ENCODE results near the gene CETN3. TPM values are rescaled to one million over a fixed set of nuclear protein-coding genes. Genes with fewer than 3 reads are reported as not detected.

CETN3 gene
- total RNA-seq, 1 donor from 2014 or later: 27.8 TPM

DNA sequence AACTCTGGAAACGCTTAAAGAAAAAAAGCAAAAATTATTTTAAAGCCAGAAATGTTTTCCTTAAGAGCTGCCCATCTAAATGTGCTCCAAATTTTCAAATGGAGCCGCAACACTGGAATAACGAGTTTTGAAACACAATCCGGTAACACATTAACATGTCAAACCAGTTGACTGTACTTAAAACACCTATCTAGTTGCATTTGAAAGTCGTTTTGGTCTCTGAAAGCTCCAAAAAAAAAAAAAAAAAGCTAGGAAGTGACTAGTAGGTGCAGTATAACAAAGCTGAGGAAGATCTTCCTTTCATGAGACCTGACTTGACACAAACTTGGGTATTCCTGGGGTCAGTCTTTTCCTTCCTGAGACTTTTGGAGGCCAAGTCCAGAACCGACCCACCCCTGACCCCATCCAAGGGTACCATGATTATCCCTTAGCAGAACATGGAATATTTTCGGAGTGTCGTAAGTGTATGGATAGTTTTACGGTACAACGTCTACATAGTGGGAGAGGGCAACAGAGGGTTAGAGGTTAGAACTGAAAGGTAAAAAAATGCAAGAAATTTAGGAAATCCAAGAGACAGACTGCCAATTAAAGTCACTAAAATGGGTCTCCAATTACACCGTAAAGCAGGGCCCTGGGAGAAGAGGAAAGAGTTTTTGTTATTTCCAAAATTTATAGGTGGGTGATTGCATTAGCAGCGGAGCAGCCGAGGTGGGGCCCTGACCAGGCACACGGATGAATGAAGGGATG, 812 bp downstream of the CETN3 start:
- H3K27me3 ChIP-seq (ENCODE audit: low read depth): no peaks in the 10 kb centered on the region
- intact Hi-C loops (cut with micrococcal nuclease): no loop called here
- H3K36me3 ChIP-seq: peaks cover 21% of the 10 kb centered on the region
- no peak for TF ChIP-seq CTCF (IDR thresholded peaks at IDR 0.05; ENCODE audit: borderline replicate concordance)
- H3K27ac ChIP-seq (replicated peaks): peak overlapping the region; percentile 99
- H3K4me1 ChIP-seq: peaks cover 49% of the 10 kb centered on the region
- no peak for DNase-seq
- H3K9me3 ChIP-seq (replicated peaks): no peaks in the 10 kb centered on the region
- H3K4me3 ChIP-seq: peak overlapping the region; percentile 87

DNA sequence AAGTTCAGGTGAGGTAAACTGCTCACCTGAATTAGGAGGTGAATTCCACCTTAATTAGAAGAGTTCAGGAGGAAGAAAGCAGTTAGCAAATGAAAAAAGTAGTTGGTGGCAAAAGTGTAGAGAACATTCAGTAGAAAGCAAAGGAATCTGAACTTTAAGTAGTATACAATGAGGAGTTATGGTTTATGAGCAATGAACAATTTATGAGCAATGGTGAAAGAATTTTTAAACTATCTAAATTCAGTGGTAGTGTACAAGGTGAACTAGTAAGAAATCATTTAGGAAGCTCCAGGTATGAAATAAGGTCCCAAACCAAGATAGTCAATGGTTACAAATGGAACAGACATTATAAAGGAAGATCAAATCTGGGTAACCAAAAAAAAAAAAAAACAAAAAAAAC, 3.1 kb downstream of the CETN3 start:
- H3K36me3 ChIP-seq: peaks cover 21% of the 10 kb centered on the region
- intact Hi-C loops (cut with micrococcal nuclease): no loop called here
- TF ChIP-seq CTCF (IDR thresholded peaks at IDR 0.05; ENCODE audit: borderline replicate concordance): no peak
- no peaks in the 10 kb centered on the region for H3K9me3 ChIP-seq (replicated peaks)
- no peaks in the 10 kb centered on the region for H3K27me3 ChIP-seq (ENCODE audit: low read depth)
- DNase-seq: no peak
- H3K27ac ChIP-seq (replicated peaks): no peak overlapping the region
- no peak overlapping the region for H3K4me3 ChIP-seq
- peaks cover 49% of the 10 kb centered on the region for H3K4me1 ChIP-seq

GRCh38 chr5:90402521-90403255, 6.9 kb downstream of the CETN3 start:
- intact Hi-C loops (cut with micrococcal nuclease): no loop called here
- H3K9me3 ChIP-seq (replicated peaks): no peaks in the 10 kb centered on the region
- TF ChIP-seq CTCF (IDR thresholded peaks at IDR 0.05; ENCODE audit: borderline replicate concordance): no peak
- DNase-seq: no peak
- no peak overlapping the region for H3K4me3 ChIP-seq
- H3K27me3 ChIP-seq (ENCODE audit: low read depth): no peaks in the 10 kb centered on the region
- H3K4me1 ChIP-seq: peaks cover 41% of the 10 kb centered on the region
- no peak overlapping the region for H3K27ac ChIP-seq (replicated peaks)
- H3K36me3 ChIP-seq: peaks cover 34% of the 10 kb centered on the region

- peaks cover 13% of the 10 kb centered on the region for H3K36me3 ChIP-seq
- no peak overlapping the region for H3K4me3 ChIP-seq
- H3K27ac ChIP-seq (replicated peaks): no peak overlapping the region
- H3K4me1 ChIP-seq: peaks cover 24% of the 10 kb centered on the region
- H3K9me3 ChIP-seq (replicated peaks): no peaks in the 10 kb centered on the region
- intact Hi-C loops (cut with micrococcal nuclease): no loop called here
- no peak for DNase-seq
- no peak for TF ChIP-seq CTCF (IDR thresholded peaks at IDR 0.05; ENCODE audit: borderline replicate concordance)
- no peaks in the 10 kb centered on the region for H3K27me3 ChIP-seq (ENCODE audit: low read depth)
These were observed 10.3 kb downstream of the CETN3 start for GRCh38 chr5:90399251-90399650.

GRCh38 chr5:90398726-90399125, 10.8 kb downstream of the CETN3 start:
- intact Hi-C loops (cut with micrococcal nuclease): no loop called here
- no peaks in the 10 kb centered on the region for H3K9me3 ChIP-seq (replicated peaks)
- H3K27me3 ChIP-seq (ENCODE audit: low read depth): no peaks in the 10 kb centered on the region
- H3K4me3 ChIP-seq: peak overlapping the region; percentile 29
- peaks cover 24% of the 10 kb centered on the region for H3K4me1 ChIP-seq
- peaks cover 18% of the 10 kb centered on the region for H3K36me3 ChIP-seq
- no peak for TF ChIP-seq CTCF (IDR thresholded peaks at IDR 0.05; ENCODE audit: borderline replicate concordance)
- DNase-seq: no peak
- H3K27ac ChIP-seq (replicated peaks): no peak overlapping the region

Data from left ventricle myocardium inferior (tissue), 1 donor.